ENCODE results near the gene ALK. TPM values are rescaled to one million over a fixed set of nuclear protein-coding genes. Genes with fewer than 3 reads are reported as not detected.

The ALK gene
- polyA plus RNA-seq, 1 of the 3 experiments (the other 2 are of a cell fraction) = 0.30 TPM

GRCh38 chr2:29916571-29916970 lies 4.8 kb downstream of the ALK start:
- no peaks in the 10 kb centered on the region for H3F3A ChIP-seq (replicated peaks; ENCODE audit: insufficient read depth)
- DNase-seq = peak; percentile 51
- peaks cover 0 to 3% of the 10 kb centered on the region in 2 experiments for H3K36me3 ChIP-seq (replicated peaks in 1 of 2; ENCODE audit: control insufficient read depth in 1 of 2, insufficient read depth in 2 of 2, low read length in 1 of 2)
- peak overlapping the region in 1 of 2 experiments; percentile 71; a peak in 1 of 4 replicates for H3K4me3 ChIP-seq (ENCODE audit: low read depth in 2 of 2, low read length in 1 of 2)
- CTCF ChIA-PET = interaction anchor here (1.0 to 14.9 kb wide), 5 partner anchors 114 to 958 kb away, joined by 4 to 398 read pairs (median 9); no protein-coding TSS in a partner anchor
- H3K9me3 ChIP-seq = no peaks in the 10 kb centered on the region
- no peaks in the 10 kb centered on the region for H4K20me1 ChIP-seq (ENCODE audit: insufficient read depth)
- H3K9me2 ChIP-seq = no peaks in the 10 kb centered on the region
- H3K4me2 ChIP-seq = no peak overlapping the region
- H3K27me3 ChIP-seq (ENCODE audit: insufficient read depth) = peaks cover 28% of the 10 kb centered on the region
- TF ChIP-seq CHD2 (IDR thresholded peaks at IDR 0.05; ENCODE audit: low read length, partially characterized antibody) = peak; percentile 14
- TF ChIP-seq YY1 (IDR thresholded peaks at IDR 0.05; ENCODE audit: low read depth) = no peak
- TF ChIP-seq GABPA (IDR thresholded peaks at IDR 0.05; ENCODE audit: low read depth) = no peak
- TF ChIP-seq ZBTB33 (IDR thresholded peaks at IDR 0.05; ENCODE audit: borderline replicate concordance, low read depth) = no peak
- TF ChIP-seq MXI1 (IDR thresholded peaks at IDR 0.05; ENCODE audit: low read depth, low read length) = peak; percentile 55; the same call in 1 of the 2 replicates
- peaks cover 0 to 36% of the 10 kb centered on the region in 2 experiments; a peak in 2 of 4 replicates for H3K4me1 ChIP-seq (ENCODE audit: control insufficient read depth in 1 of 2, insufficient read depth in 2 of 2, low read depth in 1 of 2, low read length in 1 of 2)
- peak overlapping the region in 1 of 2 experiments; percentile 74; a peak in 2 of 4 replicates for H3K27ac ChIP-seq (ENCODE audit: low read depth in 2 of 2, low read length in 1 of 2)
- H3K9ac ChIP-seq = no peak overlapping the region
- POLR2A ChIA-PET = interaction anchor here (0.7 to 6.6 kb wide), 2 partner anchors 265 to 803 kb away, joined by 4 to 50 read pairs; no protein-coding TSS in a partner anchor
- no peak overlapping the region for H2AFZ ChIP-seq (ENCODE audit: low read depth)
- H3K79me2 ChIP-seq (ENCODE audit: insufficient read depth) = no peaks in the 10 kb centered on the region

DNA sequence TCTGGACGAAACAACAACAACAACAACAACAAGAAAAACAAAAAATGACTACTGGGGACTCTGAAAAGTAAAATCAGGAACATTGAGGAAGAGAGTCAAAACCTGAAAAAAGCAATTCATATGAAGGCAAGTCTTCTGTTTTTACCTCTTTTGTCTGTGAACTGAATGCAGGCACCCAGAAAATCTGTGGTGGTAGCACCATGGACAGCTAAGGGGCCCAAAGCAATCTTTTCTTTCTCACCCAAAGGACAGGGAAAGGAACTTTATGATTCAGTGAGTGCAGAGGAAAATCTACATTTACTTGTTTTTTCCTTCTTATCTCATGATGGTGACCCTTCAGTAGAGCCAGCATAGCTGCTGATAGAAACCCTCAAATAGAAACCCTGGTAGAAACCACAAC lies 10.4 kb downstream of the ALK start:
- H3K4me1 ChIP-seq (ENCODE audit: control insufficient read depth in 1 of 2, insufficient read depth in 2 of 2, low read depth in 1 of 2, low read length in 1 of 2) = peaks cover 0 to 29% of the 10 kb centered on the region in 2 experiments; a peak in 2 of 4 replicates
- CTCF ChIA-PET = interaction anchor here (1.2 to 5.3 kb wide), 2 partner anchors 11 to 161 kb away, joined by 3 to 41 read pairs; partner anchors contain the start of gene ALK
- no peak overlapping the region for H2AFZ ChIP-seq (ENCODE audit: low read depth)
- no peaks in the 10 kb centered on the region for H4K20me1 ChIP-seq (ENCODE audit: insufficient read depth)
- no peak overlapping the region for H3K4me2 ChIP-seq
- no peaks in the 10 kb centered on the region for H3K79me2 ChIP-seq (ENCODE audit: insufficient read depth)
- no peak for DNase-seq
- H3K27me3 ChIP-seq (ENCODE audit: insufficient read depth) = no peaks in the 10 kb centered on the region; the same call in 1 of the 2 replicates
- no peaks in the 10 kb centered on the region for H3K9me3 ChIP-seq
- TF ChIP-seq, protein P1, sequence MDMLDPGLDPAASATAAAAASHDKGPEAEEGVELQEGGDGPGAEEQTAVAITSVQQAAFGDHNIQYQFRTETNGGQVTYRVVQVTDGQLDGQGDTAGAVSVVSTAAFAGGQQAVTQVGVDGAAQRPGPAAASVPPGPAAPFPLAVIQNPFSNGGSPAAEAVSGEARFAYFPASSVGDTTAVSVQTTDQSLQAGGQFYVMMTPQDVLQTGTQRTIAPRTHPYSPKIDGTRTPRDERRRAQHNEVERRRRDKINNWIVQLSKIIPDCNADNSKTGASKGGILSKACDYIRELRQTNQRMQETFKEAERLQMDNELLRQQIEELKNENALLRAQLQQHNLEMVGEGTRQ (IDR thresholded peaks at IDR 0.05; ENCODE audit: borderline replicate concordance, low read depth, low read length) = no peak
- TF ChIP-seq SIN3A (IDR thresholded peaks at IDR 0.05; ENCODE audit: borderline replicate concordance, low read depth, low read length) (no peak), NRF1 (IDR thresholded peaks at IDR 0.05; ENCODE audit: low read depth, low read length) (no peak), TCF12 (IDR thresholded peaks at IDR 0.05) (no peak), FOXM1 (IDR thresholded peaks at IDR 0.05; ENCODE audit: low read depth) (no peak), REST (IDR thresholded peaks at IDR 0.05; ENCODE audit: low read depth, low read length) (peak; percentile 83; the same call in 1 of the 2 replicates), FOSL2 (IDR thresholded peaks at IDR 0.05; ENCODE audit: borderline replicate concordance, low read depth) (no peak), FOXJ3 (CRISPR knock-in tag; IDR thresholded peaks at IDR 0.05) (no peak), MXI1 (IDR thresholded peaks at IDR 0.05; ENCODE audit: low read depth, low read length) (no peak)
- no peaks in the 10 kb centered on the region for H3F3A ChIP-seq (replicated peaks; ENCODE audit: insufficient read depth)
- POLR2A ChIA-PET = no interaction called here
- no peak overlapping the region for H3K9ac ChIP-seq
- WGBS (ENCODE audit: low lambda C conversion rate) = 15% methylated on average over 1 of the region's 1 CpG
- H3K27ac ChIP-seq (ENCODE audit: low read depth in 2 of 2, low read length in 1 of 2) = no peak overlapping the region
- H3K36me3 ChIP-seq (replicated peaks in 1 of 2; ENCODE audit: control insufficient read depth in 1 of 2, insufficient read depth in 2 of 2, low read length in 1 of 2) = peaks cover 0 to 15% of the 10 kb centered on the region in 2 experiments
- H3K9me2 ChIP-seq = no peaks in the 10 kb centered on the region
- no peak overlapping the region for H3K4me3 ChIP-seq (ENCODE audit: low read depth in 2 of 2, low read length in 1 of 2)
